ENCODE measurements around the gene ERVH48-1. TPM values are rescaled to one million over a fixed set of nuclear protein-coding genes. Genes with fewer than 3 reads are reported as not detected.
"Not testable (repeated sequence)": the region's sequence is repeated elsewhere in the genome, so short reads cannot be mapped to it uniquely, and the experiment has no call there.

The ERVH48-1 gene
- polyA plus RNA-seq, 2 of the 4 experiments (the other 2 are of a cell fraction): not detected

DNA sequence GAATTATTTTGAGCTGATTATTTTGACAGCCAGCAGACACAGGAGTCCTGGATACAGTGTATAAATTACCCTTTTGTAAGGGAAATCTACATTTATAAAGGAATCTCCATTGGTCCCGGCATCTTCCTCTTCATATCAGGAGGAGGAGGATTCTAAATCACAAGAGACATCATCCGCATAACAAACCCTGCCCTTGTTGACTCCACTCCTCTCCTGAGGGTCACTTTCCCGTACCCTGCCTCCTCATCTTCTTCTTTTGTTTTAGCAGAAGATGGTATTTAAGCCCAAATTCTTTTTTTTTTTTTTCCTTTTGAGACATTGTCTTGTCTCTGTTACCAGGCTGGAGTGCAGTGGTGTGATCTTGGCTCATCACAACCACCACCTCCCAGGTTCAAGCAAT is 34.3 kb upstream of the ERVH48-1 start:
- no peak overlapping the region for H3K27ac ChIP-seq
- H3K4me1 ChIP-seq: no peaks in the 10 kb centered on the region
- TF ChIP-seq, protein P1, sequence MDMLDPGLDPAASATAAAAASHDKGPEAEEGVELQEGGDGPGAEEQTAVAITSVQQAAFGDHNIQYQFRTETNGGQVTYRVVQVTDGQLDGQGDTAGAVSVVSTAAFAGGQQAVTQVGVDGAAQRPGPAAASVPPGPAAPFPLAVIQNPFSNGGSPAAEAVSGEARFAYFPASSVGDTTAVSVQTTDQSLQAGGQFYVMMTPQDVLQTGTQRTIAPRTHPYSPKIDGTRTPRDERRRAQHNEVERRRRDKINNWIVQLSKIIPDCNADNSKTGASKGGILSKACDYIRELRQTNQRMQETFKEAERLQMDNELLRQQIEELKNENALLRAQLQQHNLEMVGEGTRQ (IDR thresholded peaks at IDR 0.05): no peak
- TF ChIP-seq JUNB (IDR thresholded peaks at IDR 0.05) (no peak), FOSB (CRISPR knock-in tag; IDR thresholded peaks at IDR 0.05) (no peak), RNF2 (IDR thresholded peaks at IDR 0.05; ENCODE audit: borderline replicate concordance, low read depth) (no peak), GATA3 (IDR thresholded peaks at IDR 0.05; ENCODE audit: borderline replicate concordance) (no peak), MAFK (IDR thresholded peaks at IDR 0.05; ENCODE audit: partially characterized antibody) (no peak), RFX5 (IDR thresholded peaks at IDR 0.05) (no peak), SMC3 (IDR thresholded peaks at IDR 0.05) (no peak), HOXA7 (CRISPR knock-in tag; IDR thresholded peaks at IDR 0.05) (no peak), PHF8 (IDR thresholded peaks at IDR 0.05; ENCODE audit: borderline replicate concordance, low read depth) (no peak)
- ChIA-PET POLR2A (no interaction called here), CTCF (interaction anchor here (0.7 kb wide), 1 partner anchor 1081 kb away, joined by 3 read pairs; no protein-coding TSS in a partner anchor)
- DNase-seq (ENCODE audit: low read depth in 1 of 2, low spot score in 1 of 2) (no peak), ATAC-seq (no peak), FAIRE-seq (no peak)
- WGBS (ENCODE audit: missing lambda C conversion rate): 66% methylated on average over 3 of the region's 3 CpGs
- no peaks in the 10 kb centered on the region for H3K9me3 ChIP-seq
- H3K4me2 ChIP-seq: no peak overlapping the region
- no peak overlapping the region for H3K4me3 ChIP-seq

DNA sequence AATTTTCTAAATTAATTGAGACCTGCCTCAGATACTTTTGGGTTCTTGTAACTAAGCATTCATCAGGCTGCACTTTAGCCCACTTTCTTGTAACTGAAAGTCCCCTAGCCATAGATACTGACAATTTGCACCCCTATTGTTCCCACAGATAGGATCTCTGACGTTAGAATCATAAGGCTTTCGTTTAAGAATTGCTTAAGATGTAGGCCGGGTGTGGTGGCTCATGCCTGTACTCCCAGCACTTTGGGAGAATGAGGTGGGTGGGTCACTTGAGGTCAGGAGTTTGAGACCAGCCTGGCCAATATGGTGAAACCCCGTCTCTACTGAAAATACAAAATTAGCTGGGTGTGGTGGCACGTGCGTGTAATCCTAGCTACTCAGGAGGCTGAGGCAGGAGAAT is 32.7 kb upstream of the ERVH48-1 start:
- H3K4me3 ChIP-seq; H3K4me2 ChIP-seq; ATAC-seq; H3K4me1 ChIP-seq; FAIRE-seq; H3K27ac ChIP-seq; DNase-seq (ENCODE audit: low read depth in 1 of 2, low spot score in 1 of 2); POLR2A ChIA-PET; H3K9me3 ChIP-seq: not testable (repeated sequence)
- CTCF ChIA-PET: interaction anchor here (0.7 kb wide), 1 partner anchor 76 kb away, joined by 3 read pairs; no protein-coding TSS in a partner anchor
- WGBS (ENCODE audit: missing lambda C conversion rate): 84% methylated on average over 6 of the region's 6 CpGs

DNA sequence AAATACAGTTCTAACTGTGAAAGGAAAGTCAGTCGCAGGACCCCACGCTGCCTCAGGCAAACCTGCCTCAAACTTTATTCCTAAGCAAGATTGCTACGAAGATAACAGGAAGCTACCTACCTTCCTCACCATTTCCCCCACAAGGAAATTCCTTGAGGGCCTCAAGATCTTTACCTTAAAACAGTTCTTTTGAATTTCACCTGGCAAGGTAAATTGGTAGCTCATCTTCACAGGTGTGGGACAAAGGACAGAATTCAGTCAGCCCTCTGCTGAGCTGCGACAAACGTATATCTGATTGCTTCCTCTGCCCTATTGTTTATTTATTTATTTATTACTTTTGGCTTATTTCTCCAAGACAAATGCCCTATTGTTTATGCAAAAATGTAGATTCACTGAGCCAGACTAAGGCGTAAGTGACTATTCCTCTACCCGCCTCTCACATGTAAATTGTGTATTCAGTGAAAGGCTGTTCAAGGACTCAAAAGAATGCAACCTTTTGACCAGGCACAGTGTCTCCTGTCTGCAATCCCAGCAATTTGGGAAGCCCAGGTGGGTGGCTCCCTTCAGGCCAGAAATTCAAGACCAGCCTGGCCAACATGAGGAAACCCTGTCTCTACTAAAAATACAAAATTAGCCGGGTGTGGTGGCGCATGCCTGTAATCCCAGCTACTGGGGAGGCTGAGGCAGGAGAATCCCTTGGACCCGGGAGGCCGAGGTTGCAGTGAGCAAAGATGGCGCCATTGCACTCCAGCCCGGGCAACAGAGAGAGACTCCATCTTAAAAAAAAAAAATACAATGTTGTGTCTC is 31.6 kb upstream of the ERVH48-1 start:
- ChIA-PET POLR2A (no interaction called here), CTCF (interaction anchor here (0.7 kb wide), 2 partner anchors 77 to 856 kb away, joined by 3 read pairs; no protein-coding TSS in a partner anchor)
- DNase-seq (ENCODE audit: low read depth in 1 of 2, low spot score in 1 of 2) (no peak), ATAC-seq (peak; percentile 84 to 89), FAIRE-seq (no peak)
- no peak overlapping the region for H3K27ac ChIP-seq
- no peak overlapping the region for H3K4me2 ChIP-seq
- TF ChIP-seq RAD21 (conservative IDR thresholded peaks at IDR 0.05 in 1 of 2, IDR thresholded peaks at IDR 0.05 in 1 of 2): no peak
- no peak for TF ChIP-seq HES2 (IDR thresholded peaks at IDR 0.05)
- TF ChIP-seq EHMT2 (IDR thresholded peaks at IDR 0.05; ENCODE audit: low read depth): no peak
- TF ChIP-seq RCOR1 (IDR thresholded peaks at IDR 0.05; ENCODE audit: low read depth, low read length): no peak
- TF ChIP-seq FOSL2 (IDR thresholded peaks at IDR 0.05): no peak
- TF ChIP-seq FOSL2 (CRISPR knock-in tag; IDR thresholded peaks at IDR 0.05): no peak
- no peak for TF ChIP-seq ZNF302 (CRISPR knock-in tag; IDR thresholded peaks at IDR 0.05)
- TF ChIP-seq ZSCAN20 (CRISPR knock-in tag; IDR thresholded peaks at IDR 0.05): no peak
- TF ChIP-seq HDAC2 (IDR thresholded peaks at IDR 0.05): no peak
- no peak for TF ChIP-seq MYC (IDR thresholded peaks at IDR 0.05; ENCODE audit: borderline replicate concordance, low read length)
- TF ChIP-seq BHLHE40 (IDR thresholded peaks at IDR 0.05; ENCODE audit: low read depth, low read length): no peak
- no peak for TF ChIP-seq ZC3H11A (IDR thresholded peaks at IDR 0.05)
- no peak for TF ChIP-seq CHD4 (IDR thresholded peaks at IDR 0.05; ENCODE audit: borderline replicate concordance)
- TF ChIP-seq POLR2AphosphoS2 (conservative IDR thresholded peaks at IDR 0.05; ENCODE audit: low read length): no peak
- no peaks in the 10 kb centered on the region for H3K9me3 ChIP-seq
- WGBS (ENCODE audit: missing lambda C conversion rate): 86% methylated on average over 12 of the region's 13 CpGs
- H3K4me1 ChIP-seq: no peaks in the 10 kb centered on the region
- no peak overlapping the region for H3K4me3 ChIP-seq

DNA sequence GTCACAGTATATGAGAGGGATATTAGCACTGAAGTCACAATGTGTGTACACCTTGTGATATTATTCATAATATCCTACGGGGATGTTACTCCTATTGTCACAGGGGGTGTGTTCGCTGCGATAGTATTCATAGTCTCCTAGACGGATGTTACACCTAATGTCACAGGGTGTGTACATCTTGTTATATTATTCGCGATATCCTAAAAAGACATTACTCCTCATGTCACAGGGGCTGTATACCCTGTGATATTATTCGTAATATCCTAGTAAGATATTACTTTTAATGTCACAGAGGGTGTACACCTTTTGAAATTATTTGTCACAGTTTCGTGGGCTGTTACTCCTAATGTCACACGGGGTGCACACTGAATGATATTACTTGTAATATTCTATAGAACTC is 25.8 kb upstream of the ERVH48-1 start:
- FAIRE-seq; H3K4me3 ChIP-seq; POLR2A ChIA-PET; DNase-seq (ENCODE audit: low read depth in 1 of 2, low spot score in 1 of 2); H3K4me1 ChIP-seq; H3K9me3 ChIP-seq; H3K27ac ChIP-seq; CTCF ChIA-PET; ATAC-seq; H3K4me2 ChIP-seq: not testable (repeated sequence)
- whole genome bisulfite sequencing (ENCODE audit: missing lambda C conversion rate): 67% methylated on average over 9 of the region's 9 CpGs

- H3K4me3 ChIP-seq; CTCF ChIA-PET; H3K4me1 ChIP-seq; FAIRE-seq; H3K4me2 ChIP-seq; DNase-seq (ENCODE audit: low read depth in 1 of 2, low spot score in 1 of 2); H3K27ac ChIP-seq; H3K9me3 ChIP-seq; POLR2A ChIA-PET; ATAC-seq: not testable (repeated sequence)
- WGBS (ENCODE audit: missing lambda C conversion rate): 56% methylated on average over 13 of the region's 13 CpGs
These were observed 23.8 kb upstream of the ERVH48-1 start for GRCh38 chr21:42949094-42949755.
